ENCODE data around the gene ATAD3B. TPM values are rescaled to one million over a fixed set of nuclear protein-coding genes. Genes with fewer than 3 reads are reported as not detected.
A peak's percentile ranks its signal among the peaks of the same experiment; 100 is the strongest.

The ATAD3B gene
- total and polyA plus RNA-seq, 2 of the 13 experiments (the other 11 are each of a cell fraction or from before 2014, with no cell fraction given) = 9.6 to 31.1 TPM

DNA sequence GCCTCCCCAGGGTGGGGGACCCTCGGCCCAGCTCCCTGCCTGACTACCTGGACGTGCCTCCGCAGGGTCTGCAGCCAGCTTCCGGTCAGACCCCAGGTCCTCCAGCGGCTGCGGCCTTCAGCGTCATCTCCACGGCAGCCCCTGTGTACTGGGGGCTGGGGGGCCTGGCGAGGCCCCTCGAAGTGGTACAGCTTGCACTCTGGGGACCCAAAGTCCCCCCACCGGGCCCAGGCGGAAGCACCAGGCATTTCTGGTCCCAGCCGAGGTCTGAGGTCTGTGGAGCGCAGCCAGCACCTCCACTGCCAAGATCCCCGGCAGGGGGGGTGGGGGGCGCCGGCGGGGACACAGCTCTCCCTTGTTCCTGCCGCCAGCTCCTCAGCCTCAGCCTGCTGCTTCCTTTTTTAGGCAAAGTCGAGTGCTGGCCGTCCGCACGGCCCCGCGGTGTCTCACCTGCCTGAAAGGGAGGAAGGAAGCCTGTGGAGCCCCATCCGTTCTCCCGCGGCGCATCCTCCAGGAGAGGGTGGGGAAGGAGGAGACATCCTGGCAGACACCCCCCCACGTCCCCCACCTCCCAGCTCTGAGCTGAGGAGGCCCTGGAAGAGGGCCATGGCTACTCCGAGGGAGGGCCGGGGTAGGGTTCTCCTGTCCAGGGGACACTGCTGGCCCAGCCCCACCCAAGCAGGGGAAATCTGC, 37.3 kb upstream of the ATAD3B start (continued):
- TF ChIP-seq PAWR (CRISPR knock-in tag; IDR thresholded peaks at IDR 0.05; ENCODE audit: borderline replicate concordance) (no peak), SOX6 (IDR thresholded peaks at IDR 0.05) (no peak), SOX6 (CRISPR knock-in tag; IDR thresholded peaks at IDR 0.05) (peak; percentile 21; the same call in 1 of the 2 replicates), ZNF567 (CRISPR knock-in tag; IDR thresholded peaks at IDR 0.05; ENCODE audit: borderline replicate concordance) (no peak), ESRRA (CRISPR knock-in tag; IDR thresholded peaks at IDR 0.05; ENCODE audit: low read depth) (no peak), HNRNPH1 (optimal IDR thresholded peaks at IDR 0.05; ENCODE audit: low read depth, low read length) (no peak), CHD4 (IDR thresholded peaks at IDR 0.05; ENCODE audit: borderline replicate concordance, low read length) (no peak), SAP130 (CRISPR knock-in tag; IDR thresholded peaks at IDR 0.05; ENCODE audit: low read depth) (peak; percentile 66), ZNF570 (CRISPR knock-in tag; IDR thresholded peaks at IDR 0.05; ENCODE audit: borderline replicate concordance) (no peak), MTA1 (CRISPR knock-in tag; IDR thresholded peaks at IDR 0.05; ENCODE audit: borderline replicate concordance) (no peak), ASH2L (IDR thresholded peaks at IDR 0.05; ENCODE audit: insufficient read length, low read depth, low read length) (peak; percentile 8), PHF20 (CRISPR knock-in tag; IDR thresholded peaks at IDR 0.05) (0 out of 2 replicates have a peak, but pooled peaks have one; percentile 32), ZNF556 (CRISPR knock-in tag; IDR thresholded peaks at IDR 0.05; ENCODE audit: borderline replicate concordance) (no peak), RBFOX2 (IDR thresholded peaks at IDR 0.05; ENCODE audit: low read depth, low read length) (peak; percentile 88), ZNF333 (CRISPR knock-in tag; IDR thresholded peaks at IDR 0.05; ENCODE audit: borderline replicate concordance) (peak; percentile 62; the same call in 1 of the 2 replicates), ETV5 (CRISPR knock-in tag; IDR thresholded peaks at IDR 0.05; ENCODE audit: borderline replicate concordance) (peak; percentile 42; the same call in 1 of the 2 replicates), ZFP36L2 (CRISPR knock-in tag; IDR thresholded peaks at IDR 0.05) (no peak), NFKB2 (CRISPR knock-in tag; IDR thresholded peaks at IDR 0.05; ENCODE audit: borderline replicate concordance) (peak; percentile 13; the same call in 1 of the 2 replicates), ZNF776 (CRISPR knock-in tag; IDR thresholded peaks at IDR 0.05) (0 out of 2 replicates have a peak, but pooled peaks have one; percentile 36), SRSF4 (IDR thresholded peaks at IDR 0.05; ENCODE audit: low read depth, low read length, poor library complexity, severe bottlenecking) (peak; percentile 74)
- TF ChIP-seq, protein P1, sequence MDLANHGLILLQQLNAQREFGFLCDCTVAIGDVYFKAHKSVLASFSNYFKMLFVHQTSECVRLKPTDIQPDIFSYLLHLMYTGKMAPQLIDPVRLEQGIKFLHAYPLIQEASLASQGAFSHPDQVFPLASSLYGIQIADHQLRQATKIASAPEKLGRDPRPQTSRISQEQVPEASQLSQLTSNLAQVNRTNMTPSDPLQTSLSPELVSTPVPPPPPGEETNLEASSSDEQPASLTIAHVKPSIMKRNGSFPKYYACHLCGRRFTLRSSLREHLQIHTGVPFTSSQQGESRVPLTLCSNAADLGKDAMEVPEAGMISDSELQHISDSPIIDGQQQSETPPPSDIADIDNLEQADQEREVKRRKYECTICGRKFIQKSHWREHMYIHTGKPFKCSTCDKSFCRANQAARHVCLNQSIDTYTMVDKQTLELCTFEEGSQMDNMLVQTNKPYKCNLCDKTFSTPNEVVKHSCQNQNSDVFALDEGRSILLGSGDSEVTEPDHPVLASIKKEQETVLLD (CRISPR knock-in tag; IDR thresholded peaks at IDR 0.05; ENCODE audit: low read depth) = no peak
- TF ChIP-seq, protein P2, sequence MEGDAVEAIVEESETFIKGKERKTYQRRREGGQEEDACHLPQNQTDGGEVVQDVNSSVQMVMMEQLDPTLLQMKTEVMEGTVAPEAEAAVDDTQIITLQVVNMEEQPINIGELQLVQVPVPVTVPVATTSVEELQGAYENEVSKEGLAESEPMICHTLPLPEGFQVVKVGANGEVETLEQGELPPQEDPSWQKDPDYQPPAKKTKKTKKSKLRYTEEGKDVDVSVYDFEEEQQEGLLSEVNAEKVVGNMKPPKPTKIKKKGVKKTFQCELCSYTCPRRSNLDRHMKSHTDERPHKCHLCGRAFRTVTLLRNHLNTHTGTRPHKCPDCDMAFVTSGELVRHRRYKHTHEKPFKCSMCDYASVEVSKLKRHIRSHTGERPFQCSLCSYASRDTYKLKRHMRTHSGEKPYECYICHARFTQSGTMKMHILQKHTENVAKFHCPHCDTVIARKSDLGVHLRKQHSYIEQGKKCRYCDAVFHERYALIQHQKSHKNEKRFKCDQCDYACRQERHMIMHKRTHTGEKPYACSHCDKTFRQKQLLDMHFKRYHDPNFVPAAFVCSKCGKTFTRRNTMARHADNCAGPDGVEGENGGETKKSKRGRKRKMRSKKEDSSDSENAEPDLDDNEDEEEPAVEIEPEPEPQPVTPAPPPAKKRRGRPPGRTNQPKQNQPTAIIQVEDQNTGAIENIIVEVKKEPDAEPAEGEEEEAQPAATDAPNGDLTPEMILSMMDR (CRISPR knock-in tag; IDR thresholded peaks at IDR 0.05) = 0 out of 2 replicates have a peak, but pooled peaks have one; percentile 8
- TF ChIP-seq, protein P3, sequence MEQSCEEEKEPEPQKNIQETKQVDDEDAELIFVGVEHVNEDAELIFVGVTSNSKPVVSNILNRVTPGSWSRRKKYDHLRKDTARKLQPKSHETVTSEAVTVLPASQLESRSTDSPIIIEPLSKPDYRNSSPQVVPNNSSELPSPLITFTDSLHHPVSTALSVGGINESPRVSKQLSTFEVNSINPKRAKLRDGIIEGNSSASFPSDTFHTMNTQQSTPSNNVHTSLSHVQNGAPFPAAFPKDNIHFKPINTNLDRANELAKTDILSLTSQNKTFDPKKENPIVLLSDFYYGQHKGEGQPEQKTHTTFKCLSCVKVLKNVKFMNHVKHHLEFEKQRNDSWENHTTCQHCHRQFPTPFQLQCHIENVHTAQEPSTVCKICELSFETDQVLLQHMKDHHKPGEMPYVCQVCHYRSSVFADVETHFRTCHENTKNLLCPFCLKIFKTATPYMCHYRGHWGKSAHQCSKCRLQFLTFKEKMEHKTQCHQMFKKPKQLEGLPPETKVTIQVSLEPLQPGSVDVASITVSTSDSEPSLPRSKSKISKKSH (CRISPR knock-in tag; IDR thresholded peaks at IDR 0.05; ENCODE audit: borderline replicate concordance) = no peak
